ENCODE results near the gene IQSEC1.

The IQSEC1 gene

DNA sequence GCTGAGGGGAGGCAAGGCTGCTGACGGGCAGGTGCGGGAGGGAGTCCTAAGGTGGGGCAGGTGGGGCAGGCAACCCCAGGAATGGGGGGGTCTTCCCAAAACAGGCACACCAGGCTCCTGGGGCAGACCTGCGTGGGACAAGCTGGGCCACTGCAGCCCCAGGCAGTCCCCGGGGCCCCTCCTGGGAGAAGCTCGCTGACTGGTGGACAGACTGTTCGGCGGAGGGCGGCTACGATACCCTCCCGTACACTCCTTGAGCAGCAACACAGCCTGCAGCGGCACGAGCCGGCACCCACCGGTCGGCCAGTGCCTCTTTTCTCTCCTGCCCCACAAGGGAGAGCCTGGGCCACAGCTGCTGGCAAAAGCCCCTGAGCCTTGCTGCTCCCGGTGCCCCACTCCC, 165.9 kb downstream of the IQSEC1 start:
- DNase-seq (ENCODE audit: low spot score) = no peak

DNA sequence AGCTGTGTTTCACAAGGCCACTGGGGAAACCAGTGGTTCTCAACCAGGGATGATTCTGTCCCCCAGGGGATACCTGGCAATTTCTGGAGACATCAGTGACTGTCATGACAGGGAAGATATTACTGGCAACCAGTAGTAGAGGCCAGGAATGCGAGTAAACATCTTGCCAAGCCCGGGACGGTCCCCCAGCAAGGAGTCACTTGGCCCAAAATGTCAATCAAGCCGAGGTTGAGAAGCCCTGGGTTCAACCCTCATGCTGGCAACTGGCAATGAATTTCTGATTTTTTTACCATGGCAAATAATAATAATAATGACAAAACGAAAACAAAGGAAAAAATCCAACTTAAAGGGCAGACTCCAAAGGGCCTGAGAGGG, 166.3 kb downstream of the IQSEC1 start:
- DNase-seq (ENCODE audit: low spot score) = no peak

DNA sequence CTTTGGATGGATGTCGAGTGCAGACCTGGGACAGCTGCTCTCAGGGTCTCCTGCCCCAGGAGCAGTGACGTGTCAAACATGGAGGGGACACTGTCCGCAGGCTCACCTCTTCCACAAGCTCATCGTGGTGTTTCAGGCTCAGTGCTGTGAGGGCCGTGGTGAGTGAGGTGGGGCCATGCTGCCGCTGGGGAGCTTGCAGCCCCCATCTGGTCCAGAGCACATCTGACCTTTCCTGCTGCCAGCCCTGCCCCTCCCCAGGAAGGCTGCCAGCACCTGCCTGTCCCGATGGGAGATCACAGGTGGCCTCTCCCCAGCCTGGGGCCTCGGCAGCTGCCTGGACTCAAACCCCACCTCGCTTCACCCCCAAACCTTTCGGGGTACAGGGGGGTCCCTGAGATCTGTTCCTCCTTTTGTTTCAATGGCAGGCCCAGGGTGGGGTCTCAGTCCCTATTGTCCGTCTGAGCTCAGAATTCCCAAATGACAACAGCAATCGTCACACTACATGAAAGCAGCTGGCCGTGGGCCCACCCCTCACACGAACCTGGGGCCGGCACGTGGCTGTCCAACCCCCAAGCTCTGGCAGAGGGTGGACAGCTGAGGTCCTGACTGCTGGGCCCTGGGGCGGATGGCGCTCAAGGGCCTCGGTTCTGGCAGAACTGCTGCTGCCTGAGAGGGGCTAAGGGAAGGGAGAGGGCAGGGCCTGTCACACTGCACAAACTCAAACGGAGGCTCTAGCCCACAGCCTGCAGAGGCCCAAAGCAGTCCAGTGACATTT, 166.9 kb downstream of the IQSEC1 start:
- DNase-seq (ENCODE audit: low spot score) = no peak

DNA sequence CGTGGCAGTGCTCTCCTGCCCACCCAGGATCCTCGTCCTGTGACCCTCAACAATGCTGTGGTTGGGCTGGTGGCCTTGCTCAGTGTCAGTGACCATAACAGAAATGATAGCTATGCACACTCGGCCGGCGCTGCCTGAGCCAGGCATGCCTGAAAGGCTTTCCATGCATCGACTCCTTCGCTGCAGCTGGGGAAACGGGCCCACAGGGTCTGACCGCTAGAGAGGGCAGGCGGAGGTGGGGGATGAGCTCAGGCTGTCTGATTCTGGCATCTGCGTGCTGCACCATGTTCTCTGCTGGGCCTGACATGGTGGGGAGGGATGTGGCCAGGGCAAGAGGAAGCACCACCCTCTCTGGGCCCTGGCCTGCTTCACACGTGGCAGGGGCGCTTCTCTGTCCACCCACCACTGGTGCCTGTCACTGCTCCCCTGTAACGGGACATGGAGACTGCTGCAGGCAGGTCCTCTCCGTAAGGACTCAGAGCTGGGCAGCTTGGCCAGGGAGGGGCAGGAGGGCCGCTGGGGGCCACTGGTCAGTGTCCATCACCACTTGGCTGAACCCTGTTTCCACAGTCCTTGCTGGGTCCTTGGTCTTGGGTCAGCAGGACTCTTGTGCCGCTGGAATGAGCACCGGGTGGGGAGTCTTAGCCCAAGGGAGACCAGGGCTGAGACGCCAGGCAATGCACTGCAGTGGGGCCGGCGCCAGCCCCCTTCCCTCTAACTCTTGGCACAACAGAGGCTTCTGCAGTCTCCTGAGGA, 167.7 kb downstream of the IQSEC1 start:
- DNase-seq (ENCODE audit: low spot score) = no peak

DNA sequence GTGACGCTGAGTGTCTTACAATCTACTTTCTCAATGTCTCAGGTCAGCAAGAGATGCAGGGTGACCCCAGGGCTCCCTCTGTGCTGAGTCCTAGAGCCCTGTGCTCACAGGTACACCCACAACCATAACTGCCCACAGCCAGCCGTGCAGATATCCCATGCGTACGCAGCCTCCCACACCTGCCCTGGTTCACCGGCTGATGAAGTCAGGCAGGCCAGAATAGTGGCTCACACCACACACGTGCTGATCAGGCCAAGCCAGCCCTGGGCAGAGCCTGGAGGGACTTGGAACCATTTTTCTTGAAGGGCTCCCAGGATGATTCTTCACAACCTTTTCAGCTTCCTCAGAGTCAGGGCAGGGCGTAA, 168.3 kb downstream of the IQSEC1 start:
- DNase-seq (ENCODE audit: low spot score) = no peak

DNA sequence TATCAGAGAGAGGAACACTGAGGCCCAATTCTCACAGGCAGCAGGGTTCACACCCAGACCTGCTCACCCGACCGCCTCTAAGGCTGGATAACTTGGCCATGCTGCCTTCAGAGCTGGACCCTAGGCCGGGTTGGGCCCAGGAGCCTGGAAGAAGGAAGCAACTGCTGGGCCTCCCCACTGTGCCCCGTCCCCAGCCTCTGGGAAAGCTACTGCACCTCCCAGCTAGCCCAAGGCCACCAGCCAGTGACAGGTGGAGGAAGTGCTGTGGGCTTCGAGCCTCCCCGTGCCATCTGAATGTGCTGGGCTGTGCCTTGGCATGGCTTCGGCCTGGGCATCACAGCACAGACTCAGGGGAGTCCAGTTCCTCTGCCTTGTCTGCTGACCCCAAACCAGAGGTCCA, 169.3 kb downstream of the IQSEC1 start:
- no peak for DNase-seq (ENCODE audit: low spot score)

DNA sequence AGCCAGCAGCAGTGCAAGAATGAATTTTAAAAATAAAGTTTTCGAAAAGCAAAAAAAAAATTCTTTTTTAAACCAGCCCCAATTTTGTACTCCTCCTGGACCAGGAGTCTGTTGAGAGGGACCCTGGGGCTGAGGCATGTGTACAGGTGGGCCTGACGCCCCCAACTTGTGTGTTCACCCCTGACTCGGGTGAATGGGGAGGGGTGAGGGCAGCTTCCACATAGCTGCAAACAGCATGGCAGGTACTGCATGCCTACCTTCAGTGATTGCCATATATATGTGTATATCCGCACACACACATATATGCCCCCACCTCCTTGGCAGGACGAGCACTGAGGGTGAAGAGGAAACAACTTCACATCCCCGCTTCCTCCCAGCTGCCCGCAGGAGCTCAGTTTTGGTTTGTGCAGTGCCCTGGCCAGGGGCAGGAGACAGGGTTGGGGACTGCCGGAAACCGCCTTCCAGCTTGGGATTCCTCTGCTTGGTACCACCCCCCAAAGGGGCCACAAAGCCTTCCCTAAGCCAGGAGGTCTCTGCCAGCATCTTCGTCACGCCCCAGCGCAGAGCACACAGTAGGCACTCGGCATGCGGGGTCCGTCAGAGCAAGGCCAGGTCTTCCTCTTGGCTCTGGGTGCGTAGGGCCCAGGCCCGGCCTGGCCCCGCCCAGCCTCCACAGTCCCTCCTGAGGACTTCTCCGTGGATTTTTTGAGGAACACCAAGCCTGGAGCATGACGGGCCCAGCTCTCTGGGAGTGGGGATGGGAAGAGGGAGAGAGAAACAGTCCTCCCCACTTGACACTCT, 170.0 kb downstream of the IQSEC1 start:
- no peak for DNase-seq (ENCODE audit: low spot score)

DNA sequence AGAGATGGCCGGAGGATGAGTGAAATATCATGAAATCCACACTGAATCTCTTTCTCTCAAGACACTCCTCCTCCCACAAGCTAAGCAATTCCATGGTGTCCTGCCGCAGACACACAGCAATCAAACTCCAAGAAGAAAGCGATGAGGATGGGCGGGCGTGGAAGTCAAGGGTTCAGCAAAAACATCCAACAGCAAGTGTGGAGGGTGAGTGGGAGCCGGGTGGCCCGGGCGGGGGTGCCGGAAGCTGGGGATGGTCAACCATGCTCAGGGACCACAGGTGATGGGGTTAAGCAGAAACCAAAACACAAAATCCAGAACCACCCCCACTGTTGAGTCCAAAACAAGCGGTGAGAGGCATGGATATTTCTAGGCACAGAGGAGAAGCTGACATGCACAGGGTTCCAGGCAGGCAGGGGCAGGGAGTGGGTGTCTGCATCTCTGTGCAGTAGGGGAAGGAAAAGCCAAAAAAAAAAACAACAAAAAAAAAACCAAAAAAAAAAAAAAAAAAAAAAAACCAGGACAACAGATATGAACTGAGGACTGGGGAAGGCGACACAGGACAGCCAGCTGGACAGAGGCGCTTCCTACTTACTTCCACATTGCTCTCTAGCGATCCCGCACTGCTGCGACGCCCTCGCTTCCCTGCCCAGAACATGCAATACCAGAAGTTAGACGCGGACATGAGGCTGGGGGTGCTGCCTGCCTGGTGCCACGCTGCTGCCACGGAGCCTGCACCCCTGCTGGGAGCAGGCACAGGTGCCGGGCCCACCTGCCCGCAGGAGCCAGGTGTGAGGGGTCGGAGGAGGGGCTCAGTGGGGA, 170.8 kb downstream of the IQSEC1 start:
- DNase-seq (ENCODE audit: low spot score) = no peak

DNA sequence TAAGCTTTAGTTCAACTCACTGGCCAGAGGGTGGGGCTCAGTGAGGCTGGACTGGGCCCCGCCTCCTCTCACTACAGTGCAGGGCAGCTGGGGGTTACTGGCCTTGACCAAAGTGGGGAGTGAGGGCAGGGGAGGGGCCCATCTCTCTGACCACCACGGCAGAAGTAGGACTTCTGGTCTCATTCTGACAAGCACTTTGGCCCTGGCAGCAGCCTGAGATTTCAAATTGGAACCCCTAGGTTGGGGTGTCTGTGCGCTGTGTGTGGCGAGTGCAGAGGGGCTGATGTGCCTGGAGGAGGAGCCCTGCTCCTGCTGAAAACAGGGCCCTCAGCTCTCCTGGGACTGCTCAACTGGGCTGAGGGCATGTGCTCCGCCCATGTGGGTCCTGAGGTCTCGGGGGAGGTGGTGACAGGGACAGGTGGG, 171.6 kb downstream of the IQSEC1 start:
- no peak for DNase-seq (ENCODE audit: low spot score)

DNA sequence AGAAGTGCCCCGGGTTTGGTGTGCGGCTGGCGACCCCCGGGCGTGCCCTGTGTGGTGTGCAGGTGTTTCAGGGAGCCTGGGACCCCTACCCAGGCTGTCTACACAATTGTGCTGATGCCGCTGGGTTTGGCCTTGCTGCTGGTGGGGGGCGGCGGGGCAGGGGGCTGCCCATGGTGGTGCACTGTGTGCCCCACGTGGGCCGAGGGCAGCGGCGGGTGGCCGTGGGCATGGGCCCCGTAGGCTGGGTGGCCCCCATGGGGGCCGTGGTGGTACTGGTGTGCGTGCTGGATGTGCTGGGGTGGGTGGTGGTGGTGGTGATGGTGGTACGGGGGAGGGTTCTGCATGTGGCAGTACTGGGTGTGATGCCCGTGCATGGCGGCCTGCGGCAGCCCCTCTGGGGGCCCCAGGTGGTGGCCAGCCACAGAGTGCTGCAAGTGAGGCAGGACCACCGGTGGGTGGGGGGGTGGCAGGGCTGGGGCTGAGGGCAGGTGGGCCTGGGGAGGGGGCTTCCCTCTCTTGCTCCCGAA, 172.3 kb downstream of the IQSEC1 start:
- no peak for DNase-seq (ENCODE audit: low spot score)

DNA sequence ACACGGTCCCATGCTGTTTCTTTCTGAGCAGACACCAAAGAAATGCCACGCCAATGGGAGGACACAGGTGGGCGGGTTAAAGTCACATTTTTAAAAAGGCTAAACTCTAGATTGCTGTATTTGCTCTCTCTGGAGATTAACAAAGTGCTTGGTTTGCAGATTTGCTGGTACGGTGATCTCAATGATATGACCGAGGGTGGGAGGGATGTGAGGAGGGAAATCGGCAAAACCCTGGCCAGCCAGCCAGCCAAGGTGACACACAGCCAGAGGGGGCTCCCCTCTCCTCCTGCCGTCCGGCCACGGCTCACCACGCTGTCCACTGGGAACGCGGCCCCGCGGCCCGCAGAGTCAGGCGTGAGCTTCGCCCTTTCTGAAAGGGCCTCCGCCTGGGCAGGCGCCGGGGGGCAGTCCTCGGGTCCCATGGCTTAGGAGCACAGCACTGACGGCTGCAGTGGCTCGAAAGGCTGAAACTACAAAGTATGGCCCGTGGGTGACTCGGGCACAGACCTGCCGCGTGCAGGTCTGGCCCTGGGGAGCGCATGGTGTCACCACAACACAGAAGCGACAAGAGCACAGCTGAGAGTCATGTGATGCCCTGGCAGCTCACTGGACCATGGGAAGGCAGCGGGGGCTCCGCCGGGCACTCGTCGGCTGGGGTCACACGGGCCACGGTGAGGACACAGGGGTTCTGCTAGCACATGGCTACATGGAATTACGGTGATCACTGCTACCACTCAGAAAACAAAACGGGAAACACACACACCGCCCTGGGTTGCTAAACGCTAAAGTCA, 174.1 kb downstream of the IQSEC1 start:
- DNase-seq (ENCODE audit: low spot score) = no peak

DNA sequence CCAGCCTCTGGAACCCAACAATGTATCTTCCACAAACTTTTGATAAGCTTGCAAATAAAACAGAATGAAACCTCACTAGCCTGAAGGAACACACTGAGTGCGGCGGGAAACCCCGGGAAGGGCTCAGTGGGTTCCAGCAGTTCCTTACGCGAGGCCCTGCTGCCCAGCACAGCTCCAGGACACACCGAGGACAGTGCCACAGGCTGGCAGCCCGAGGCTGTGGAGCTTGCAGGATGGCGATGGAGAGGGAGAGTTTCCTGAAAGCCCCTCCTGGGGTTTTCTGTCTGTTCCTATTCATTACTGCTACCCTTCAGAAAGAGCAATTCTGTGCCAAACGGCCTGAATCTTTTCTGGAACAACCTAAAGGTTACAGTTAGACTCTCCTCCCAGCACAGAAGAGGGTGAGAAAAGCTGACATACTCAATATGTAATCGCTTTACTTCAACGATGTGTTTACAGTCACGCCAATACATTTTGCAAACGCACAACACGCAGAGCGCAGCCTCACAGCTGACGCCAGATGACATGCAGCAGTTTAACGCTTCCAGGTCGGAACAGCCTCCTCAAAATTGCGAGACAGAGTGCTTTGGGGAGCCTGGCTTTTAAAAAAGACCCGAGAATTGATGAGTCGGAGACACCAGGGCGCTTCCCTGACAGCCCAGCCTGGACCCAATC, 174.8 kb downstream of the IQSEC1 start:
- no peak for DNase-seq (ENCODE audit: low spot score)

DNA sequence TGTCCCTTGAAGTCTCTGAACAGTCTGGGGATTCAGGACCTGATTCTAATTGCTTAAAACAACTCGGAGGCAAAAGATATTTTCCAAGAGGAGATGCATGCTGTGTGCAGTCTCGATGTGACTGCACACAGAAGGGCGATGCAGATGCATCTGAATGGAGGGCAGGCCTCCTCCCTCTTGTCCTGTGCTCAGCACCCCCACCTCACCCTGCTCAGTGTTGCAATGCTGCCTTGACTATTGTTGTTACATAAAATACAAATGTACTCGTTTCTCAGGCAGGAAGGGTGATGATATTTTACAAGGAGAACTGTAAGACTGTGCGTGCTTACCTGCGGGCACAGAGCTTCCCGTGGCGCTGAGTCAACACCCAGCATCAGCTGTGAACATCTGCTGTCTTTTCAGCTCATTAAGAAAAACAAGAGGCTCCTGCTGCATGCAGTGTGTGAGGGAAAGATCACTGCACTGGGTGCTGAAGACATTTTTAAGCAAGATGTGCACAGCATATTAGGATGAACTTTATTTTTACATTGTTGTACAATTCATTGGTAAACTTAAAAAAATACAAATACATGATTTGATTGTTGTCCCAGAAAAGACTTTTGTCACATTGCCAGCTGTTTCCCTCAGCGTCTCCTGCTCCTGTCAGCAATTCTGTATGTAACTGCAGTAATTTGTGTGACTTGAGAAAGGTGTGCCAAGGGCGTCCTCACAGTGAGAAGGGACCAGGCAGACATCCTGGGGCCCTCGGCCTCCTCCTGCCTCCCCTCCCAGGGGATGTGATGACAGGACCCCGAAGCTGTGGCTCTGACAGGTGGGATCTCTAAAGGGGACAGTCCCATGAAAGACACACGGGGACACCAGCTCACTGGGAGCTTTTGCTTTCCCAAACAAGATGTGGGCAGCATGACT, 175.6 kb downstream of the IQSEC1 start:
- no peak for DNase-seq (ENCODE audit: low spot score)

DNA sequence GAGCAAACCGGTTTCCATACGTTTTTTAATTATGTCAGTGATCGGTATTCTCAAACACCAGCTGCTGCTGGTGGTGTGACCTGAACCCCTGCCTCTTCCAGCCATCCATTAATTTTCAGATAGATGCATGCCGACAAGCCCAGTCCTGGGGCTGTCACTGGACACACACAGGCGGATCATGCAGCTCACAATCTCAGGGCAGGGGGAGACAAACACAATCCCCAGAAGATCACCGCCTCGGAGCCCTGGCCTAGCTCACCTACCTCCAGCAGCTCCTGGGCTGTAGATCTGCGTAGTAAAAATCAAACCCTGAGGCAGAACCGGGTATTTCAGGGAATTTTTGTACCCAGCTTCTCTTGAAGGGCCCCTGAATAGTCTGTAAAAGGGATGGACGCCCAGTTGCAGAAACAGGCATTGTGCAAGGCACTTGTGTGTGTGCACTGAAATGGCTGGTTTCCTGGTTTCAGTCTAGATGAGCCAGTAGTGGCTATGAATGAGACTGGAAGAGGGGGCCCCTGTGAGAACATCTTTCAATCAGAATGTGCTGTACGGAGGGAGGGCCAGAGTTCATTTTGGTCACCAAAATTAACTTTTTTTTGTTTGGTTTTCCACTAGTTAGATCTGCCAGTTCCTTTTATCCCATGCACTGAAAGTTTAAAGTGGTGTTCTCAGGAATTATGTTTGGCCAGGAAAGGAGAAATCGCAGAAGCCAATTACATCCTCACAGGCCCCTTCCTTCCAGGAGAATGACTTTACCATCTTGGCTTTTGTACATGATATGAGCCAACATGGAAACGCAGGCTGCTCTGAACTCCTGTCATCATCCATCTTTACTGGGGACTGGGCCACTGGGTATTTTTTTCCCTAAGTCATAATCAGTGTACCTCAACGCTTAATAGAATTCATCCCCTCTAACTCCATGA, 176.9 kb downstream of the IQSEC1 start:
- DNase-seq (ENCODE audit: low spot score) = no peak

DNA sequence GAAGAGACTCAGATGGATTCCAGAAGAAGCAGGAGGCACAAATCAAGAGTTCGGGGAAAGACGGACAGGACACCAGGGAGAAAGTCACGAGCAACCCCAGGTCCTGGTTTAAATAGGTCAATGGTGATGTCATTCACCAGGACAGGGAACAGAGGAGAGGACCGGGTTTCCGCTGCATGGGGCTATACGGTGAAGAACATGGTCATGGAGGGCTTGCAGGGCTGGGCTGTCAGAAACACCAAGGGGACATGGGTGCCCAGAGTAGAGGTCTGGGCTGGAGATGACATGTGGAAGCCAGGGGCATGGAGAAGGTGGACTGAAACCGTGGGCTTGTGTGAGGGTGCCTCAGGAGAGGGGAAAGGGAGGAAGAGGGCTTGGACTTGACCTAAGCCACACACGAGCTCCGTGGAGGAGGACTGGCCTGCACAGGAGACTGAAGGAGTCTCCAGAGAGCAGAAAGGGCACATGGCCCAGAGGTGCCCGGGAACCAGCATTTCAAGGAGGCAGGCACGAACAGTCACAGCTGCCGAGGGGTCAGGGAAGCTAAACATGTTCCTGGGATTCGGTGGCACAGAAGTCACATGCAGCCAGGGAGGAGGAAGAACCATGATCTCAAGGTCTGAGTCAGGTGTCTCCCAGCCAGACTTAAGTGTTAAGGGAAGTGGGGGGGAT, 177.7 kb downstream of the IQSEC1 start:
- DNase-seq (ENCODE audit: low spot score) = no peak

DNA sequence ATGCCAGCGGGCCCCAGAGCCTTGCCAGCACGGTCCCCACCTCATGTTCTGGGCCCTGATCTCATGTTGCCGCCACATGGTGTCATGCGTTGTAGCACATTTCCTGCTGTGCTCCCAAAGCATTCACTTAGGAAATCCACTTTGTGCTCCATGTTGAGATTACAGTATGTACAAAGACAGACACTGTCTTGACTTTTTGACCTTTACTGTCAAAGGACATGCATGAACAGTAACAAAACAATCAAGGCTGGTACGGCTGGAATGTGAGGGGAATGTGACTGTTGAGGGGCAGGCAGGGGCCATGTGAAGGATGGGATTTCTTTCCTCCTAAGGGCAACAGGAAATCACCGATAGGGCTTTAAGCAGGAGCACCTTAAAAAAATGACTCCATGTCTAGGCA, 178.6 kb downstream of the IQSEC1 start:
- DNase-seq (ENCODE audit: low spot score) = no peak

DNA sequence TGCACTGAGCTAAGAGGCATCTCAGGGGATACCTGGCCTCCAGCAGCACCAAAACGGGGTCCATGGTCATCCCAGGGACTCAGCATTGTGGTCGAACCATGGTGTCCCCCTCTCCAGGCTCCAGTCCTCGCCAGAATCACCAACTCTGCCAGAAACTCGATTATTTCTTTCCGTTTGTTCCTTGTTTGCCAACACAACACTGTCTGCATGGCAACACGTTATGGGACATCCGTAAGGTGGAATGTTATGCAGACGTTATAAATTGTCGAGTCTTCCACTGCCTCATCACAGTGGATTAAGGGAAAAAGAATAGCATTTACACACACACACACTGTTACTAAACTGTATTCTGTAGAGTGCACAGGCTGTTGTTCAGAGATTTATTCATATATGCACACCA, 179.4 kb downstream of the IQSEC1 start:
- no peak for DNase-seq (ENCODE audit: low spot score)

DNA sequence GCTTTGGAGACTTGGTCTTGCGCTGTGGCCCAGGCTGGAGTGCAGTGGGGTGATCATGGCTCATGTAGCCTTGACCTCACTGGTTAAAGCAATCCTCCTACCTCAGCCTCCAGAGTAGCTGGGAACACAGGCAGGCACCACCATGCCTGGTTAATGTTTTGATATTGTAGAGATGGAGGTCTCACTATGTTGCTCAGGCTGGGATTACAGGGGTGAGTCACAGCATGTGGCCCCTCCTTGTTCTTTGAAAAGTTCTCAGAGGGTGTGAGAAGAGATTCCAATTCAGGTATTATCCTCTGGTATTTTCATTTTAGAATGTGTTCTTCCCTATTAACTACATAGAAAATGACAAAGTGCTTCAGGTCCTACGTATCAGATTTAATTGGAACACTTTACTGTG, 180.0 kb downstream of the IQSEC1 start:
- no peak for DNase-seq (ENCODE audit: low spot score)
